Measurements from ENCODE around the gene UBP1.

DNA sequence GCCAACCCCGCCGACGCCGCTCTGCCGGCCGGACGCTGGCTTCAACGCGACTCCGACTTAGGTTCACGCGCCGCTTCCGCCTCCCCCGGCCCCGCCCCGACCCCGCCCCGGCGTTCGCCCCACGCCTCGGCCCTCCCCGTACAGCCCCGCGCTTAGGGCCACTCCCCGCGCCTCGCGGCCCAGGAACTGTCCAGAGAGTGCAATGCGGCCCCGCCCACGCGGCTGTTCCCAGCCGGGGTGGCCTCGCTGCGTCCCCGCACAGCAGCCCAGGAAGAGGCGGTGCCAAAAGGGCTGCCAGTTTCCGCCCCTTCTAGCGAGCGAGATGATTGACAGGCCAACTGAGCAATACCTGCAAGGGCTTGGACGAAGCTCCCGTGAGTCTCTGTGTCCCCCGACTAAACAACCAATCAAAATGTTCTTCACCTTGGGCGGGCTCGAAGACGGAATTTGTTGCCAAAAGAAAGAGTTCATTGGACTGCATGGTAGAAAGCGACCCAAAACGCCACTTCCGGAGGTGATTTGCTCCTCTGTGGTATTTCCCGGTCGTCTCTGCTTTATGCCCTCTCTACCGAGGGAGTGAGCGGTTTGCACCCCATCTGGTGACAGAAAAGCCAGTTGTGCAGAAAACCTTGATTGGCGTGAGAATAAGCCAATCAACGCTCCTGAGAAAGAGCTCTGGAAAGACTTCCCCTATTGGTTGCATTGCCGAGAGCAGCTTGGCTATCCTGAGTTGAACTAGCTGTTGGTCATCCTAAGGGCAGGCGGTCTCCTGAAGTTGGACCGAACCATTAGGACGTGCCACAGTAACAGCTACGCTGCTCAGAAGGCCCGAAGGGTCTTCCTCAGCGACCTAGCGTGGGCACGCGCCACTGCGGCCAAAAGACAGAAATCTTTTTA lies at the start of gene UBP1:
- peak; percentile 88 for TF ChIP-seq TAF1 (IDR thresholded peaks at IDR 0.05; ENCODE audit: control insufficient read depth, extremely low read depth, insufficient read depth, low read length, severe bottlenecking)
- TF ChIP-seq MLX (CRISPR knock-in tag; conservative IDR thresholded peaks at IDR 0.05), result no peak
- no peak for TF ChIP-seq CHD1 (IDR thresholded peaks at IDR 0.05; ENCODE audit: low read length)
- no peak for TF ChIP-seq ELK1 (CRISPR knock-in tag; IDR thresholded peaks at IDR 0.05)
- TF ChIP-seq PHF21A (IDR thresholded peaks at IDR 0.05; ENCODE audit: borderline replicate concordance, low read depth), result no peak
- TF ChIP-seq NRF1 (conservative IDR thresholded peaks at IDR 0.05 in 1 of 2, IDR thresholded peaks at IDR 0.05 in 1 of 2), result peak; percentile 79 to 84
- TF ChIP-seq, protein P1, sequence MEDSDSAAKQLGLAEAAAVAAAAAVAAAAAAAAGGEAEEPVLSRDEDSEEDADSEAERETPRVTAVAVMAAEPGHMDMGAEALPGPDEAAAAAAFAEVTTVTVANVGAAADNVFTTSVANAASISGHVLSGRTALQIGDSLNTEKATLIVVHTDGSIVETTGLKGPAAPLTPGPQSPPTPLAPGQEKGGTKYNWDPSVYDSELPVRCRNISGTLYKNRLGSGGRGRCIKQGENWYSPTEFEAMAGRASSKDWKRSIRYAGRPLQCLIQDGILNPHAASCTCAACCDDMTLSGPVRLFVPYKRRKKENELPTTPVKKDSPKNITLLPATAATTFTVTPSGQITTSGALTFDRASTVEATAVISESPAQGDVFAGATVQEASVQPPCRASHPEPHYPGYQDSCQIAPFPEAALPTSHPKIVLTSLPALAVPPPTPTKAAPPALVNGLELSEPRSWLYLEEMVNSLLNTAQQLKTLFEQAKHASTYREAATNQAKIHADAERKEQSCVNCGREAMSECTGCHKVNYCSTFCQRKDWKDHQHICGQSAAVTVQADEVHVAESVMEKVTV (CRISPR knock-in tag; IDR thresholded peaks at IDR 0.05), result no peak; the same call in 1 of the 2 replicates
- no peak for TF ChIP-seq SRSF9 (IDR thresholded peaks at IDR 0.05; ENCODE audit: borderline replicate concordance, low read depth, low read length)
